ENCODE results near the gene UPK2. TPM values are rescaled to one million over a fixed set of nuclear protein-coding genes. Genes with fewer than 3 reads are reported as not detected.
"Not testable (repeated sequence)": the region's sequence is repeated elsewhere in the genome, so short reads cannot be mapped to it uniquely, and the experiment has no call there.

The UPK2 gene
- total RNA-seq, 1 experiment from 2014 or later: not detected

DNA sequence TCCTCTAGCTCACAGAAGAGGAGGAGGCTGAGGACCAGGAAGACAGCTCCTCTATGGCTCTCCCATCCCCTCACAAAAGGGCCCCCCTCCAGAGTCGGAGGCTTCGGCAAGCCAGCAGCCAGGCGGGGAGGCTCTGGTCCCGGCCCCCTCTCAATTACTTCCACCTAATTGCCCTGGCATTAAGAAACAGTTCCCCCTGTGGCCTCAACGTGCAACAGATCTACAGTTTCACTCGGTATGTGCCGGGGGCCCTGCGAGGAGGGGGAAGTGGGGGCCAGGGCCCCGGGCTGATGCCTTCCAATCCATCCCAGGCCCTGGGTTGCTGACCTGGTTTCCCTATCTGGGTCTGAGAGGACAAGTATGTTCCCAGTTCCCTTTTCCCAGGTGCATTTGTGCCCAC lies 23.3 kb downstream of the UPK2 start (continued):
- TF ChIP-seq, protein P1, sequence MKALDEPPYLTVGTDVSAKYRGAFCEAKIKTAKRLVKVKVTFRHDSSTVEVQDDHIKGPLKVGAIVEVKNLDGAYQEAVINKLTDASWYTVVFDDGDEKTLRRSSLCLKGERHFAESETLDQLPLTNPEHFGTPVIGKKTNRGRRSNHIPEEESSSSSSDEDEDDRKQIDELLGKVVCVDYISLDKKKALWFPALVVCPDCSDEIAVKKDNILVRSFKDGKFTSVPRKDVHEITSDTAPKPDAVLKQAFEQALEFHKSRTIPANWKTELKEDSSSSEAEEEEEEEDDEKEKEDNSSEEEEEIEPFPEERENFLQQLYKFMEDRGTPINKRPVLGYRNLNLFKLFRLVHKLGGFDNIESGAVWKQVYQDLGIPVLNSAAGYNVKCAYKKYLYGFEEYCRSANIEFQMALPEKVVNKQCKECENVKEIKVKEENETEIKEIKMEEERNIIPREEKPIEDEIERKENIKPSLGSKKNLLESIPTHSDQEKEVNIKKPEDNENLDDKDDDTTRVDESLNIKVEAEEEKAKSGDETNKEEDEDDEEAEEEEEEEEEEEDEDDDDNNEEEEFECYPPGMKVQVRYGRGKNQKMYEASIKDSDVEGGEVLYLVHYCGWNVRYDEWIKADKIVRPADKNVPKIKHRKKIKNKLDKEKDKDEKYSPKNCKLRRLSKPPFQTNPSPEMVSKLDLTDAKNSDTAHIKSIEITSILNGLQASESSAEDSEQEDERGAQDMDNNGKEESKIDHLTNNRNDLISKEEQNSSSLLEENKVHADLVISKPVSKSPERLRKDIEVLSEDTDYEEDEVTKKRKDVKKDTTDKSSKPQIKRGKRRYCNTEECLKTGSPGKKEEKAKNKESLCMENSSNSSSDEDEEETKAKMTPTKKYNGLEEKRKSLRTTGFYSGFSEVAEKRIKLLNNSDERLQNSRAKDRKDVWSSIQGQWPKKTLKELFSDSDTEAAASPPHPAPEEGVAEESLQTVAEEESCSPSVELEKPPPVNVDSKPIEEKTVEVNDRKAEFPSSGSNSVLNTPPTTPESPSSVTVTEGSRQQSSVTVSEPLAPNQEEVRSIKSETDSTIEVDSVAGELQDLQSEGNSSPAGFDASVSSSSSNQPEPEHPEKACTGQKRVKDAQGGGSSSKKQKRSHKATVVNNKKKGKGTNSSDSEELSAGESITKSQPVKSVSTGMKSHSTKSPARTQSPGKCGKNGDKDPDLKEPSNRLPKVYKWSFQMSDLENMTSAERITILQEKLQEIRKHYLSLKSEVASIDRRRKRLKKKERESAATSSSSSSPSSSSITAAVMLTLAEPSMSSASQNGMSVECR (CRISPR knock-in tag; IDR thresholded peaks at IDR 0.05; ENCODE audit: borderline replicate concordance): no peak
- no peak for TF ChIP-seq TP53 (CRISPR knock-in tag; IDR thresholded peaks at IDR 0.05)
- TF ChIP-seq ZNF232 (CRISPR knock-in tag; IDR thresholded peaks at IDR 0.05): no peak
- no peak for TF ChIP-seq CBFB (CRISPR knock-in tag; IDR thresholded peaks at IDR 0.05; ENCODE audit: low read depth)
- TF ChIP-seq, protein P2, sequence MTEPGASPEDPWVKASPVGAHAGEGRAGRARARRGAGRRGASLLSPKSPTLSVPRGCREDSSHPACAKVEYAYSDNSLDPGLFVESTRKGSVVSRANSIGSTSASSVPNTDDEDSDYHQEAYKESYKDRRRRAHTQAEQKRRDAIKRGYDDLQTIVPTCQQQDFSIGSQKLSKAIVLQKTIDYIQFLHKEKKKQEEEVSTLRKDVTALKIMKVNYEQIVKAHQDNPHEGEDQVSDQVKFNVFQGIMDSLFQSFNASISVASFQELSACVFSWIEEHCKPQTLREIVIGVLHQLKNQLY (CRISPR knock-in tag; IDR thresholded peaks at IDR 0.05): no peak
- TF ChIP-seq, protein P3, sequence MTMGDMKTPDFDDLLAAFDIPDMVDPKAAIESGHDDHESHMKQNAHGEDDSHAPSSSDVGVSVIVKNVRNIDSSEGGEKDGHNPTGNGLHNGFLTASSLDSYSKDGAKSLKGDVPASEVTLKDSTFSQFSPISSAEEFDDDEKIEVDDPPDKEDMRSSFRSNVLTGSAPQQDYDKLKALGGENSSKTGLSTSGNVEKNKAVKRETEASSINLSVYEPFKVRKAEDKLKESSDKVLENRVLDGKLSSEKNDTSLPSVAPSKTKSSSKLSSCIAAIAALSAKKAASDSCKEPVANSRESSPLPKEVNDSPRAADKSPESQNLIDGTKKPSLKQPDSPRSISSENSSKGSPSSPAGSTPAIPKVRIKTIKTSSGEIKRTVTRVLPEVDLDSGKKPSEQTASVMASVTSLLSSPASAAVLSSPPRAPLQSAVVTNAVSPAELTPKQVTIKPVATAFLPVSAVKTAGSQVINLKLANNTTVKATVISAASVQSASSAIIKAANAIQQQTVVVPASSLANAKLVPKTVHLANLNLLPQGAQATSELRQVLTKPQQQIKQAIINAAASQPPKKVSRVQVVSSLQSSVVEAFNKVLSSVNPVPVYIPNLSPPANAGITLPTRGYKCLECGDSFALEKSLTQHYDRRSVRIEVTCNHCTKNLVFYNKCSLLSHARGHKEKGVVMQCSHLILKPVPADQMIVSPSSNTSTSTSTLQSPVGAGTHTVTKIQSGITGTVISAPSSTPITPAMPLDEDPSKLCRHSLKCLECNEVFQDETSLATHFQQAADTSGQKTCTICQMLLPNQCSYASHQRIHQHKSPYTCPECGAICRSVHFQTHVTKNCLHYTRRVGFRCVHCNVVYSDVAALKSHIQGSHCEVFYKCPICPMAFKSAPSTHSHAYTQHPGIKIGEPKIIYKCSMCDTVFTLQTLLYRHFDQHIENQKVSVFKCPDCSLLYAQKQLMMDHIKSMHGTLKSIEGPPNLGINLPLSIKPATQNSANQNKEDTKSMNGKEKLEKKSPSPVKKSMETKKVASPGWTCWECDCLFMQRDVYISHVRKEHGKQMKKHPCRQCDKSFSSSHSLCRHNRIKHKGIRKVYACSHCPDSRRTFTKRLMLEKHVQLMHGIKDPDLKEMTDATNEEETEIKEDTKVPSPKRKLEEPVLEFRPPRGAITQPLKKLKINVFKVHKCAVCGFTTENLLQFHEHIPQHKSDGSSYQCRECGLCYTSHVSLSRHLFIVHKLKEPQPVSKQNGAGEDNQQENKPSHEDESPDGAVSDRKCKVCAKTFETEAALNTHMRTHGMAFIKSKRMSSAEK (CRISPR knock-in tag; IDR thresholded peaks at IDR 0.05; ENCODE audit: borderline replicate concordance): no peak

DNA sequence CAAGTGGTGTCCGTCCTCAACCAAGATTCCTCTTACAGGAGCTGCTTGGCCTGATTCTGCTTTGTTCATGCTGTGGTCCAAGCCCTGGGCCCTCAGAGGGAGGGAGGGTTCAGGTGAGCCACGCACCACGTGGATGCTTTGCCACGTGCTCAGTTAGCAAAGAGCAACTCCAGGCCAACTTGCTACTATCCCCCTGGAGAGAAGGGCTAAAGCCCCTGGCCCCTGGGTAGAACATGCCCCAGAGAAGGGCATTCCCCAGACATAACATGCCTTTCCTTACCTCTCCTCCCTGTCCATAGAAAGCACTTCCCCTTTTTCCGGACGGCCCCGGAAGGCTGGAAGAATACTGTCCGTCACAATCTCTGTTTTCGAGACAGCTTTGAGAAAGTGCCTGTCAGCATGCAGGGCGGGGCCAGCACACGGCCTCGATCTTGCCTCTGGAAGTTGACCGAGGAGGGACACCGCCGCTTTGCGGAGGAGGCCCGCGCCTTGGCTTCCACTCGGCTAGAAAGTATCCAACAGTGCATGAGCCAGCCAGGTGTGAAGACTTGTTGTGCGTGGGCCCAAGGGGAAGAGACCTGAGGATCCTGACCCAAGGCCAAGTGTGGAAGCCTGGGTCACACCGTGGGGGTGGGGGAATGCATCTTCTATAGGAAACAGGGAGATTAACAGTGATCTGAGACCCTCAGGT lies 24.2 kb downstream of the UPK2 start:
- Mint-ChIP-seq H3K4me3 (no peak overlapping the region), H3K36me3 (no peaks in the 10 kb centered on the region), H3K9me3 (no peaks in the 10 kb centered on the region), H3K27ac (no peak overlapping the region), H3K27me3 (ENCODE audit: low read depth) (peaks cover 9% of the 10 kb centered on the region), H3K4me1 (peaks cover 12% of the 10 kb centered on the region)
- ChIA-PET CTCF (interaction anchor here (0.5 to 2.3 kb wide), 4 partner anchors 9 to 338 kb away, joined by 3 to 5 read pairs (median 3); no protein-coding TSS in a partner anchor), POLR2A (no interaction called here)
- DNase-seq (ENCODE audit: low spot score) (peak; percentile 51), ATAC-seq (peak; percentile 70)
- TF ChIP-seq ZNF219 (CRISPR knock-in tag; IDR thresholded peaks at IDR 0.05; ENCODE audit: borderline replicate concordance): no peak
- TF ChIP-seq, protein P4, sequence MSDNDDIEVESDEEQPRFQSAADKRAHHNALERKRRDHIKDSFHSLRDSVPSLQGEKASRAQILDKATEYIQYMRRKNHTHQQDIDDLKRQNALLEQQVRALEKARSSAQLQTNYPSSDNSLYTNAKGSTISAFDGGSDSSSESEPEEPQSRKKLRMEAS (CRISPR knock-in tag; IDR thresholded peaks at IDR 0.05): peak; percentile 77
- TF ChIP-seq, protein P5, sequence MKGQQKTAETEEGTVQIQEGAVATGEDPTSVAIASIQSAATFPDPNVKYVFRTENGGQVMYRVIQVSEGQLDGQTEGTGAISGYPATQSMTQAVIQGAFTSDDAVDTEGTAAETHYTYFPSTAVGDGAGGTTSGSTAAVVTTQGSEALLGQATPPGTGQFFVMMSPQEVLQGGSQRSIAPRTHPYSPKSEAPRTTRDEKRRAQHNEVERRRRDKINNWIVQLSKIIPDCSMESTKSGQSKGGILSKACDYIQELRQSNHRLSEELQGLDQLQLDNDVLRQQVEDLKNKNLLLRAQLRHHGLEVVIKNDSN (CRISPR knock-in tag; IDR thresholded peaks at IDR 0.05): peak; percentile 34; the same call in 1 of the 2 replicates

DNA sequence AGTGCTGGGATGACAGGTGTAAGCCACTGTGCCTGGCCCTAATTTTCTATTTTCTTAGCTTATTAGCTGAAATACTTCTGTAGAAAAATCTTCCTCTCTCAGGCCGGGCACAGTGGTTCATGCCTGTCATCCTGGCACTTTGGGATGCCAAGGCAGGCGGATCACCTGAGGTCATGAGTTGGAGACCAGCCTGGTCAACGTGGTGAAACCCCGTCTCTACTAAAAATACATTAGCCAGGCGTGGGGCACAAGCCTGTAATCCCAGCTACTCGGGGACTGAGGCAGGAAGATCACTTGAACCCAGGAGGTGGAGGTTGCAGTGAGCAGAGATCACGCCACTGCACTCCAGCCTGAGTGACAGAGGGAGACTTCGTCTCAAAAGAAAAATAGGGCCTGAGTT lies 28.2 kb downstream of the UPK2 start:
- H3K36me3 Mint-ChIP-seq; DNase-seq (ENCODE audit: low spot score); POLR2A ChIA-PET; ATAC-seq; H3K27me3 Mint-ChIP-seq (ENCODE audit: low read depth); H3K9me3 Mint-ChIP-seq; H3K27ac Mint-ChIP-seq; H3K4me3 Mint-ChIP-seq: not testable (repeated sequence)
- peaks cover 17% of the 10 kb centered on the region for H3K4me1 Mint-ChIP-seq
- CTCF ChIA-PET: interaction anchor here (2.0 kb wide), 1 partner anchor 28 kb away, joined by 5 read pairs; the partner anchor contains the start of gene UPK2
